Measurements from ENCODE around the gene NAV2.

The NAV2 gene

GRCh38 chr11:20131788-20132666, 419.4 kb downstream of the NAV2 start:
- DNase-seq (ENCODE audit: extremely low read depth, low read depth) = peak; percentile 30
- TF ChIP-seq CTCF (IDR thresholded peaks at IDR 0.05; ENCODE audit: low read depth, low read length) = peak; percentile 96

DNA sequence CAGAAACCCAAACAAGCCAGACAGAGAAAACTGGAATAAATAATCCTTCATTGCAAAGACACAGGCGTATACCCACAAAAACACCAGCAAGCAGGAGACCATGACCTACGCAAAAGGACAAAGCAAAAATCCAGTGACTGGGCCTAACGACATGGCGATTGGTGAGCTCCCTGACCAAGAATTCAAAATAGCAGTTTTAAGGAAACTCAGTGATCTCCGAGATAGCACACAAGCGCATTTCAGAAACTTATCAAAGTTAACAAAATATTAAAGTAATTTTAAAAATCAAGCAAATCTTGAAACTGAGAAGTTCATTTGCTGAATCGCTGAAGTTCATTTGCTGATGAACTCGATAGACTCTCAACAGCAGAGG, 420.0 kb downstream of the NAV2 start:
- no peak for TF ChIP-seq CTCF (IDR thresholded peaks at IDR 0.05; ENCODE audit: low read depth, low read length)
- DNase-seq (ENCODE audit: extremely low read depth, low read depth) = no peak

DNA sequence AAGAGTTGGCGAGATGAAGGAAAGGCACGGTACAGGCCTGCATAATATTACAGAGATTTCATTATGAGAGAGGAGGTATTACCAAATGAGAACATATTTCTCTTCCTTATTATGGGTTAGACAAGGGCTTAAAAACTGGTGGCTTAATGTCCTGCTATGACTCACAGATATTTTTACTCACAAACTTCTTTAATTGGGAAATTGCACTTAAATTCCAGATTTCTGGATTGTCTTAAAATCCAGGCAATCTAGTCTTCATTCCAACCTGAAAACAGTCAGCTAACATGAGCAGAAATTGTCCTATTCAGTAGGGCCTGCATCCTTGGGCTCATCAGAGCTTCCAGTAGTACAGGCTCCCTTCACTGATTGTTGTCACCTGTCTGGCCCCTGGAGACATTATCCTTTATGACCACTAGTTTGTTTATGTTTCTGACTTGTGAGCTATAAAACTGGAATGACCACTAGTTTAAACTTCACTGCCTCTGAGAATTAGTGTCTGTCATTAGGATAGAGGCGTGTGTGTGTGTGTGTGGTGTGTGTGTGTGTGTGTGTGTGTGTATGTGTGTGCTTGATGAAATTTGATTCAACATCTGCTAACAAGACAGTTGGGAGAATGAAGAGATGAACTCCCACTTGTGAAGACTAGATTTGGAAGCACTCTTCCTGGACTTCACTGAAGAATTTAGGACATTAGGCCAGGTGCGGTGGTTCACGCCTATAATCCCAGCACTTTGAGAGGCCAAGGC, 422.5 kb downstream of the NAV2 start:
- no peak for DNase-seq (ENCODE audit: extremely low read depth, low read depth)
- no peak for TF ChIP-seq CTCF (IDR thresholded peaks at IDR 0.05; ENCODE audit: low read depth, low read length)

DNA sequence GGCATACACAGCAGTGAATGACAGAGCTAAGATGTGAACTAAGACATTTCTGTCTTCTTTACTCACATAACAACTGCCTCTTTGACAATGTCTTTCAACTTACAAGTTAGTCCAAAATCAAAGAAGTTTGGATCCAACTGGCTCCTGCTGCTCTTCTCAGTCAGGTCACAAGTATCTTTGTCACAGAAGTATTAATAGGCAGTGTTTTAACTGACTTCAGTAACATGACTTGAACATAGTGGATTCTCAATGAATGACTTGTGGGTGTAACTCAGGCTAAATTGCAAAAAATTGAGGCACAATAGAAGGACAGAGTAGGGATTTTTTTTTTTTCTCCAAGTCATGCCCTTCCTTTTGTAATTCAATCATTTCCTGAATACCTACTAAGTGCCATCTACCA, 425.0 kb downstream of the NAV2 start:
- TF ChIP-seq CTCF (IDR thresholded peaks at IDR 0.05; ENCODE audit: low read depth, low read length) = no peak
- DNase-seq (ENCODE audit: extremely low read depth, low read depth) = no peak

DNA sequence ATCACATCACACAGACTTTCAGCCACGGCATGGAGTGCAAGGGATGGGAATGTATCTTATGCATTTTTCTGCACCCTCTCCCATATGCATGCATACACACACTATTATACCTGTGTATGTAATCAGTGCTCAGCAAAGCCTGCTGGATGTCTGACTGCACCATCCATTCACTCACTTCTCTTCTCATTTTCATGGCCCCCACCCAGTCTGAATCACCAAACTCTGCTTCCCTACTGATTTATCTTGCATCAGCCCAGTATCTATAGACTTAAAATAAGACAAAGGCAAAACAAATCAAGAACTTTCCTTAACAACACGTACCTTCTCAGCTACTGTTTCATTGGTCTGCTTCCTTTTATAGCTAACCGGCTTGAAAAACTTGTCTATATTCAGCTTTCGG, 426.1 kb downstream of the NAV2 start:
- DNase-seq (ENCODE audit: extremely low read depth, low read depth) = no peak
- no peak for TF ChIP-seq CTCF (IDR thresholded peaks at IDR 0.05; ENCODE audit: low read depth, low read length)

GRCh38 chr11:20154381-20154780, 441.7 kb downstream of the NAV2 start:
- TF ChIP-seq CTCF (IDR thresholded peaks at IDR 0.05; ENCODE audit: low read depth, low read length) = no peak

DNA sequence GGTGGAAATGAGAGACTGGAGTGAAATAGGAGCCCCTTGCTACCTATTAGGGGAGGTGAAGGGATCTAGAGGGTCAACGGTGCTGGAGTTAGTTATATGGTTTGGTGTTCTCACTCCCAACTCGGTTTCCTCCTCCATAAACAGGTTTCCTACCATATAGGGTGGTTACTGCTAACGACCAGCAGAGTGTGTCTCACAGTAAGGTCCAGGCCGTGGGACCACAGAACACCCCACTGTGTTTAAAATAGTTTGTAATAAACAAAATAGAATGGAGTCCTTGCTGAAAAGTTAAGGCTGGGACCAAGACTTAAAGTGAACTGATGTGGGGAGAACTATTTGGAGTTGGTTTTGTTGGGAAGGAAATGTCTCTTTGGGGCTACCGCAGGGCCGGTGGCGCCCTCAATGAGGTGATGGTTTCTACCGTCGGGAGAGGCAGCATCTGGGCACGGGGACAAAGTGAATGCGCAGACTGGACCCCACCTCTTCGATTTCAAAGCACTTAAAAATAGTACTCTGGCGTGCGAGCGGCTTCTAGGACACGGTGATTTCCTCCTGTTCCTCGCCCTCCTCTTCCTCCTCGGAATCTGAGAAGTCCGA, 443.1 kb downstream of the NAV2 start:
- no peak for TF ChIP-seq CTCF (IDR thresholded peaks at IDR 0.05; ENCODE audit: low read depth, low read length)
- DNase-seq (ENCODE audit: extremely low read depth, low read depth) = no peak

More at GRCh38 chr11:20154381-20154780, 441.7 kb downstream of the NAV2 start:
- DNase-seq (ENCODE audit: extremely low read depth, low read depth) = no peak

All from AG09319 (cell line).